GM12865 (cell line): ENCODE data around the gene ROR1.

Experiments
- DNase-seq: peaks from one replicate; pipeline ENCODE4 v3.0.0; 2010; ENCODE audit warnings: low read depth
- H3K4me3 ChIP-seq: 2 replicates; pipeline ENCODE4 v1.5.1; 2011; ENCODE audit warnings: mild to moderate bottlenecking, low read depth, low read length, control low read depth
- CTCF ChIP-seq: IDR thresholded peaks from 2 replicates; pipeline ENCODE4 v1.5.1; 2011; ENCODE audit warnings: low read length, control low read depth, low read depth, inconsistent platforms; ENCODE audit not compliant: insufficient read depth; ENCODE audit errors: missing control alignments

ROR1 gene

GRCh38 chr1:63880958-63881576 lies 107.2 kb downstream of the ROR1 start:
- no peak for DNase-seq
- TF ChIP-seq CTCF: no peak
- H3K4me3 ChIP-seq: no peak overlapping the region

- no peak for TF ChIP-seq CTCF
- no peak for DNase-seq
- no peak overlapping the region for H3K4me3 ChIP-seq
These were observed 108.4 kb downstream of the ROR1 start for GRCh38 chr1:63882048-63882704.

GRCh38 chr1:63883494-63884235 lies 109.8 kb downstream of the ROR1 start:
- no peak for TF ChIP-seq CTCF
- H3K4me3 ChIP-seq: no peak overlapping the region
- no peak for DNase-seq

DNA sequence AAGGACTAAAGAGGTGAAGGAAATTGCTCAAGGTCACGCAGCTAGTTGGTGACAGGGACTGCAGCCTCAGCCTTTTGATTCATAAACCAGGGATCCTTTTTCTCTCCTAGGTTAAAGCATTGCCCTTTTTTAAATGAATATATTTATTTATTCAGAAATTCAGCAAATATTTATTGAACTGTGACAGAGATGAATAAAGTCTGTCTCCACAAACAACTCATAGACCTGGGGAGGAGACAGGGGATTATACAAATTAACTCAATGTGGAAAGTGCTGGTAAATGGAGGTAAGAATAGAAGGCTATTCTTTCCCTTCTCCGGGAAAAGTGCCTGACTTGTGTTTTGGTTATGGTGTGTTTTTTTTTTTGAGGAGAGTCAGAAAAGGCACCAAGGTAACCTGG lies 110.7 kb downstream of the ROR1 start:
- DNase-seq: no peak
- no peak overlapping the region for H3K4me3 ChIP-seq
- TF ChIP-seq CTCF: no peak

- TF ChIP-seq CTCF: no peak
- no peak overlapping the region for H3K4me3 ChIP-seq
- DNase-seq: no peak
These were observed 112.1 kb downstream of the ROR1 start for GRCh38 chr1:63885899-63886298.

GRCh38 chr1:63886340-63886739 lies 112.5 kb downstream of the ROR1 start:
- DNase-seq: no peak
- no peak for TF ChIP-seq CTCF
- H3K4me3 ChIP-seq: no peak overlapping the region
